G401 (cell line): Measurements from ENCODE around the gene SUSD1. TPM values are rescaled to one million over a fixed set of nuclear protein-coding genes. Genes with fewer than 3 reads are reported as not detected.

Experiments used
- DNase-seq: peaks from one replicate; pipeline ENCODE4 v3.0.0-alpha.2; 2015; ENCODE audit warnings: low spot score
- in situ Hi-C: cut with HindIII; loops from 2 replicates; pipeline ENCODE4 v1.10.0; 2016; ENCODE audit warnings: low sequenced_read_pairs, mixed read lengths
- total RNA-seq: library from RNA; depleted of rRNA; stranded (reverse); fragments of >200 nt; shearing (Covaris generic); gene quantifications from 2 replicates; pipeline ENCODE4 v1.2.3, GENCODE V29; 2014

Gene SUSD1
- total RNA-seq, 1 experiment from 2014 or later: 5.2 TPM

GRCh38 chr9:112175796-112176315 lies 759 bp upstream of the SUSD1 start:
- no peak for DNase-seq
- in situ Hi-C loops: no loop called here

DNA sequence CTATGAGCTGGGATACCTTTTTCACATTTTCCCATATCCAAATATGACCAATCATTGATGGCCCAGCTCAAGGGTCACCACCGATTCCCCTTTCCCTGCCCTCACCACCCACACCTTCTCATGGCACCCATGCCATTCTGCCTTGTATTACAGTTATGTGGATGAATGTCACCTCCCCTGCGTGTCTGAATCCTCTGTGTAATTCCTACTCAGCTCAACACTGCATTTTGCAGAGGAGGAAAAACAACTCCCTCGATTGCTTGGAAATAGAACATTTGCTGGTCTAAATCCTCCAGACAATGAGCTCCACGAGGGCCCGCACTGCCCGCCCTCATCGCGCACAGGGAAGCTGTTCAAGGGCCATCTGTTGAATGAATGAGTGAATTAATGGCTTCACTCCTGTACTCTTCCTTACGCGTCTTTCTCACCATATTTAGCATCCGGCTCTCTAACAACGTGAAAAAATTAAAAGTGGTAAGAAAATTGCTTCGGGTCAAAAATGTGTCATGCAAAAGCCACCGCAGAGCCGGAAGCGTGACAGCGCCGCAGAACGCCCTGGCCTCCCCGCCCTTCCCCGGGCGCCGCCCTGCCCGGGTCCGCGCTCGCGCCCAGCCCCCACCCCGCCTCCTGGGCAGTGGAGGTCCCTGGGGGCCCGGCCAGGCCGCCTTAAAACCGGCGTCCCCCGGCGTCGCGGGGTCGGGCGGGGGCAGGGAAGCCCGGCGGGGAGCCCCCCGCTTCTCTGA lies 704 bp downstream of the SUSD1 start:
- no peak for DNase-seq
- in situ Hi-C loops: no loop called here

GRCh38 chr9:112173489-112174221 lies 1.4 kb downstream of the SUSD1 start:
- no peak for DNase-seq
- in situ Hi-C loops: no loop called here

- no peak for DNase-seq
- in situ Hi-C loops: no loop called here
Measured at GRCh38 chr9:112170968-112171367, 4.1 kb downstream of the SUSD1 start.

GRCh38 chr9:112170235-112170634 lies 4.9 kb downstream of the SUSD1 start:
- no peak for DNase-seq

DNA sequence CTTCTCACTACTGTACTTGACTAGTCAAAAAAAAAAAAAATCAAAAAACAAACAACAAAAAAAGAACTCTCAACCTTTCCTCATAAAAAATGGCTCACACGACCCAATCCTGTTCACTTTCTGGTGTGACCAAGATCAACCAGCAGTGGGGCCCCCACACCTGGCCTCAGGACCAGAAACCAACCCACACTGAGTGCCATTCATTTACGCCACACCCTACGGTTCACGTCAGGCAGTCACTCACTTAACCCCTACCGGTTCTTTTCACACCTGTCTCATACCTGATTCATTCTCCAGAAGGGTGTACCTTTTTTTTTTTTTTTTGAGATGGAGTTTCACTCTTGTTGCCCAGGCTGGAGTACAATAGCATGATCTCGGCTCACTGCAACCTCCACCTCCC lies 5.7 kb downstream of the SUSD1 start:
- no peak for DNase-seq
- in situ Hi-C loops: no loop called here

More at GRCh38 chr9:112170235-112170634, 4.9 kb downstream of the SUSD1 start:
- in situ Hi-C loops: no loop called here

DNA sequence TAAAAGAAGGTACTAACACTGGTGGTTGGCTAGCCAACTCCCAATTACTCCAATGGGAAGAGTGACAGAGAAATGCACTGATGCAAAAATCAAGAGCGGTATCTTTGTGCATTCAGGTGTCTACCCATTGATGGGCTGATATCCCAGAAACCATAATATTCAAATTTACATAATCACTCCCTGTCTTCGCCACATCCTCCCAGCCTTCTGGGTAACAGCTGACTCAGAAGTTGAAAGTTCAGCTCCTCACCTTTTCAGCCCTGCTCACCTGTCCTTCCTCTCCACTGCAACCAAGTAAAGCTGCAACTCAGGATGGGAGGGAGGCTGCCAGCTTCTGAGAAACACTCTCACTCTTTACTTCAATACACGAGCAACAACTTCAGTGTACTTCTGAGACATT lies 6.9 kb downstream of the SUSD1 start:
- in situ Hi-C loops: no loop called here
- no peak for DNase-seq

DNA sequence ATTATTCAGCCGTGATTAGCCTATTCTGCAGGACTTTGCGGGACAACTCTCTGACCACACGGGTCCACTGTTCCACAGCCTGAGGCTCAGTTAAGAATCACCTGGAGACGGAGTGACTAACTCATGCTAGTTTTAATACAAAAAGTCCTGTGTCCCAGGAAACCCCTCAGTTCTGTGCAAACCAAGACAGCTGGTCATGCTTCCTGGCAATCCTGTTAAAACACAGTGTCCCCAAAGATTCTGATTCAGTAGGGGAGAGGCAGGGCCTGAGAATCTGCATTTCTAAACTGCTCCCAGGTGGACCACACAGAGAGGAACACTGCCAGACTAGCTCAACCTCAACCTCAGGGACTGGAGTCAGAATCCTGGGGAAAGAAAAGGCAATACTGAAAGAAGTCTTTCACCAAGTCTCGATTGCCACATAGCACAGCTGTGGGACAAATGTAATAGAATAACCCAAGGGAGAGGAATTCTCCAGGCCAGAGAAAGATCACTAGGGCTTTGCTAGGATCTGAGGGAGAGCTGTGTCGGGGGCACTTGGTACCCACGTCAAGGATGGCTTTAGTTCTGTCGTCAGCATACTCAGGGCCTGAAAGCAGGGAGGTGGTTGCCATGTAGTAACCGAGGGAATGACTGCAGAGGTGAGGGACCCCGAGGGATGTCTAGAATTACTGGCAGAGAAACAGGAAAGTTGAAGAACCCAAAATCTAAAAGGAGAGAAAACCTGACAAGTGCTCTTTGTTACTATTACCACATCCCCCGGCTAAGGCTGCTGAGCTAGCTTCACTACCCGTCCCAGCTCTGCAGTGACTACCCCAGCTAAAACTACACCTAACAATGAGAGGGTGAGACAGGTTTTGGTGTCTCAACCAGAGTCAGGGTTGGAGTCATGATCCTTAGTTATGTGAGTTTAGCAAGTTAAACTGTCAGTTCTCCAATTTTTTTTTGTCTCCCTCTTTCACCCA lies 8.6 kb downstream of the SUSD1 start:
- in situ Hi-C loops: no loop called here
- peak; percentile 6 for DNase-seq

DNA sequence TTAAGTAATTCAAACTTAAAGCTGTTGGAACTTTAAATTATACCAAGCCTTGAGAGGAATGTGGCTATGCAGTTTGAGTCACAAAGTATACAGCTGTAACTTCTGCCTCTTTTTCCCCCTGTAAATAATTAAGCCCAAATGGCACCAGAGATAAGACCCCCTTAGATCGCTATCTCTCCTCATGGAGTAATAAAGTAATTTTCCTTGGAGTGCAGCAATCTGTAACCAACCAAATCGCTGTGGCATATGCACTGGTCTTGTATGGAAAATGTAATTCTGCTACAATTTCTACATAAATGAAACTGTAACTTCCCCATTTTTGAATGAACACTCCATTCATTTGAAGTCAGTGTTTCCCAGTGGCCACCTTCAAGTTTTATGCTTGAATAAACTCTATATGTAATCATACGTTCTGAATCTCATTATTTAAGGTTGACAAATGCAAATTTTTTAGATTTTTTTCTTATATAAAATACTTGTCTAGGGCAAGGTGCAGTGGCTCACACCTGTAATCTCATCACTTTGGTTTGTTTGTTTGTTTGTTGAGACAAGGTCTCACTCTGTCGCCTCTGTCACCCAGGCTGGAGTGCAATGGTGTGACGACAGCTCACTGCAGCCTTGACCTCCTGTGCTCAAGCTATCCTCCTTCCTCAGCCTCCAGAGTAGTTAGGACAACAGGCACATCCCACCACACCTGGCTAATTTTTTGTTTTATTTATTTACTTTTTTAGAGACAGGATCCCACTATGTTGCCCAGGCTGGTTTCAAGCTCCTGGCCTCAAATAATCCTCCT lies 12.3 kb downstream of the SUSD1 start:
- in situ Hi-C loops: no loop called here
- DNase-seq: no peak

DNA sequence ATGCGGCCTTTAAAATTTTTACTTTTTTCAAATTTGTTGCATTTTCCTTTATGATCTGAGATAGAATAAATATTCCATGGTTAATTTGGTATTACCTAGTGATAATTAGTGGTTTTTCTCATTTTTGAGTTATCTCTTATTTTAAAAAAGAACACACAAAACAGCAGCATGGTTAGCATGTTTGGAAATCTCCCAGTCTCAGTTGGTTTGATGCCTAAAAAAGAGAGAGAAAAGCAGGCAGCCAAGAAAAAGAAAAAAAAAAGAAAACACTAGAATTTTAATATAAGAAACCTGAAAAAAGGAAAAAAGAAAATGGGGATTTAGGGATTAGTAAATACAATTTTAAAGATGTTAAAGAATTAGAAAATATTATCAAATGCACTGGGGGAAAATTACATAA lies 15.3 kb downstream of the SUSD1 start:
- in situ Hi-C loops: no loop called here

DNA sequence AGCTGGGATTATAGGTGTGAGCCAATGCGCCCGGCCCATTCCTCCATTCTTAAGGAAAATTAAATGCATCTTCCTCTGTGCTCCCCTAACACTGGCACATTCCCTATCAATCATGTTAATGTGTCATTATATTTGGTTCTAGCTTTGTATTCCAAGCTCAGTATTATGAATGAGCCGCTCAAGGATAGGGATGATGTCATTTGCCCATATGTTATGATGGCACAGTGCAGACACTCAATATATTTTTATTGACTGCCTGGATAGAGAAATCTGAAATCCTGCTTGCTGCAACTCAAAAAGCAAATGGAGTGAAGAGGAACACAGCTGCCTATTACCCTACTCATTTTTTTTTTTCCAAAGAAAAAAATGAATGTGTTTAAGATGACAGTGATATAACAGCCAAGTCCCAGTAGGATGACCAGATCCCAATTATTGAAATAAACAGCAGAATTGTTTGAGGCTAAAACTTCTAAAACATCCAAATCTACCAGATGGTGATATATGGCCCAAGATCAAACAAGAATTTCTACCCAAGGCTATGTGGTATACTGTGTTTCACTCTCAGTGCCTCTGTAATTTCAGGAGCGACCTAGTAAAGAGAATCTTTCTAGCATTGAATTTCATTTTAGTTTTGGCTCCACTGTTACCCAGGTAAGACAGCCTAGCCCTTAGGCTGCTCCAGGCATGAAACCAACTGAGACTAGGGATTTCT lies 16.3 kb downstream of the SUSD1 start:
- in situ Hi-C loops: no loop called here

More for the DNA sequence above, 15.3 kb downstream of the SUSD1 start:
- DNase-seq: no peak

GRCh38 chr9:112157961-112158360 lies 17.1 kb downstream of the SUSD1 start:
- in situ Hi-C loops: no loop called here
- DNase-seq: no peak

More for the DNA sequence above, 16.3 kb downstream of the SUSD1 start:
- peak; percentile 26 for DNase-seq

- in situ Hi-C loops: no loop called here
- DNase-seq: no peak
Measured at GRCh38 chr9:112157087-112157486, 18.0 kb downstream of the SUSD1 start.

DNA sequence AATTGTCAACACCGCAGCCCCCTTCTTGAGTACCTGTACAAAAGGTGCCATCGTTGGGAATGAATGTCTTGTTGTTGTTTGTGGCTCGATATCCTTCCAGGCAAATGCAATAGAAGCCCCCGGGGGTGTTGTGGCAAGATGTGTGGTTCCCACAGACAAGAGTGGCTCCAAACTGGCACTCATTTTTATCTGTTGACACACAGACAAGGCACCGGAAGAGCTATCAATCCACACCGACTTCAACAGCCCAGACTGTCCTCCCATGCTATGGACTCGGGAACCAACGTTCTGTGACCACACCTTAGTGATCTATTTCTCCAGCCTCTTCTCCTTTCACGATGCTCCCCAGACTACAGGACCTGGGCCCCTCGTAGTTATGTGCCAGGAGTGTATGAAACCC lies 25.9 kb downstream of the SUSD1 start:
- in situ Hi-C loops: no loop called here
- DNase-seq: no peak

- in situ Hi-C loops: no loop called here
Measured at GRCh38 chr9:112145886-112146285, 29.2 kb downstream of the SUSD1 start.

DNA sequence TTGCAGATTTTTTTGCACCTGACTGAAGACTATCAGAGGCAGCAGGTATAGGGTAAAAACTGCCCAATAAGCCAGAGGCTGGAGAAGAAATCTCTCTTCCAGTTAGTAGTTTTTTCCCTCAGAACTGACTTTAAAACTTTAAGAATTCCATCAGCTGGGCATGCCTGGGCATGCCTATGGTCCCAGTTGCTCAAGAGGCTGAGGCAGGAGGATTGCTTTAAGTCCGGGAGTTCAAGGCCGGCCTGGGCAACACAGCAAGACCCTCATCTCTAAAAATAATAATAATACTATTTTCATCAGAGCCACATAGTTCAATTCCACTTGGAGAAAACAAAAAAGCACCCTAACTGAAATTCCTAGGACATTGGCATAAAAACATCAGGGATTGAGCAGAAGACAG lies 30.3 kb downstream of the SUSD1 start:
- DNase-seq: no peak
- in situ Hi-C loops: no loop called here

More at GRCh38 chr9:112145886-112146285, 29.2 kb downstream of the SUSD1 start:
- DNase-seq: no peak

- in situ Hi-C loops: no loop called here
- no peak for DNase-seq
Measured at GRCh38 chr9:112142420-112142819, 32.7 kb downstream of the SUSD1 start.

DNA sequence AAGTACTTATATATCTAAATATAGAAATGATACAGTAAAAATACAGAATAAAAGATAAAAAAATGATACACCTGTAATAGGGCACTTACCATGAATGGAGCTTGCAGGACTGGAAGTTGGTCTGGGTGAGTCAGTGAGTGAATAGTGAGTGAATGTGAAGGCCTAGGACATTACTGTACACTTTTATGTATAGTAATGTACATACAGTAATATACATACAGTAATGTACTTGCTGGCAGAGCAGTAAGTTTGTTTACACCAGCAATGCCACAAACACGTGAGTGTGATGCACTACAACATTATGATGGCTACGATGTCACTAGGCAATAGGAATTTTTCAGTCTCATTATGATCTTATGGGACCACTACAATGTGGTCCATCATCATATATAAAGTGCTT lies 34.2 kb downstream of the SUSD1 start:
- DNase-seq: no peak
- in situ Hi-C loops: no loop called here
